ENCODE data around the gene TENM4. TPM values are rescaled to one million over a fixed set of nuclear protein-coding genes. Genes with fewer than 3 reads are reported as not detected.
A peak's percentile ranks its signal among the peaks of the same experiment; 100 is the strongest.

Gene TENM4
- polyA plus RNA-seq, 2 of the 4 experiments (the other 2 are of a cell fraction) = 0.06 to 0.31 TPM

GRCh38 chr11:79262221-79262620, 178.6 kb downstream of the TENM4 start:
- no peak overlapping the region for H3K4me3 ChIP-seq
- FAIRE-seq = no peak
- 17% methylated on average over 4 of the region's 4 CpGs for WGBS (ENCODE audit: missing lambda C conversion rate)
- H3K4me2 ChIP-seq = no peak overlapping the region
- no peaks in the 10 kb centered on the region for H3K4me1 ChIP-seq
- CTCF ChIA-PET = no interaction called here
- no peak overlapping the region for H3K27ac ChIP-seq
- H3K9me3 ChIP-seq = no peaks in the 10 kb centered on the region
- TF ChIP-seq PBX3 (IDR thresholded peaks at IDR 0.05) (no peak), FOSL2 (IDR thresholded peaks at IDR 0.05) (no peak), FOSL2 (CRISPR knock-in tag; IDR thresholded peaks at IDR 0.05) (no peak), E2F6 (IDR thresholded peaks at IDR 0.05; ENCODE audit: borderline replicate concordance, low read depth) (no peak), EHMT2 (IDR thresholded peaks at IDR 0.05; ENCODE audit: low read depth) (no peak), ESRRA (IDR thresholded peaks at IDR 0.05; ENCODE audit: borderline replicate concordance, low read length) (no peak), HEYL (CRISPR knock-in tag; IDR thresholded peaks at IDR 0.05) (no peak)
- no peak for DNase-seq (ENCODE audit: low read depth in 1 of 2, low spot score in 1 of 2)
- no peak for ATAC-seq
- POLR2A ChIA-PET = no interaction called here

- WGBS (ENCODE audit: missing lambda C conversion rate) = 69% methylated on average over 3 of the region's 3 CpGs
- Histone ChIP-seq H3K4me3 (no peak overlapping the region), H3K9me3 (no peaks in the 10 kb centered on the region), H3K4me2 (no peak overlapping the region), H3K27ac (no peak overlapping the region), H3K4me1 (no peaks in the 10 kb centered on the region)
- ATAC-seq (no peak), DNase-seq (ENCODE audit: low read depth in 1 of 2, low spot score in 1 of 2) (no peak), FAIRE-seq (no peak)
- ChIA-PET POLR2A (no interaction called here), CTCF (interaction anchor here (0.6 to 1.1 kb wide), 2 partner anchors 107 to 498 kb away, joined by 3 read pairs; no protein-coding TSS in a partner anchor)
- TF ChIP-seq E2F6 (IDR thresholded peaks at IDR 0.05; ENCODE audit: borderline replicate concordance, low read depth) (no peak), CBX2 (IDR thresholded peaks at IDR 0.05; ENCODE audit: borderline replicate concordance, low read depth) (no peak), FOSL2 (IDR thresholded peaks at IDR 0.05) (no peak), FOSL2 (CRISPR knock-in tag; IDR thresholded peaks at IDR 0.05) (no peak), HDAC2 (IDR thresholded peaks at IDR 0.05) (no peak), NPAS2 (CRISPR knock-in tag; IDR thresholded peaks at IDR 0.05; ENCODE audit: borderline replicate concordance) (no peak), MAZ (IDR thresholded peaks at IDR 0.05; ENCODE audit: borderline replicate concordance, low read depth, low read length) (no peak), RCOR1 (IDR thresholded peaks at IDR 0.05; ENCODE audit: low read depth, low read length) (no peak), RARB (CRISPR knock-in tag; IDR thresholded peaks at IDR 0.05) (no peak), ESRRA (IDR thresholded peaks at IDR 0.05; ENCODE audit: borderline replicate concordance, low read length) (no peak), RNF2 (IDR thresholded peaks at IDR 0.05; ENCODE audit: borderline replicate concordance, low read depth) (no peak)
Measured at GRCh38 chr11:79261684-79262083, 179.1 kb downstream of the TENM4 start.

GRCh38 chr11:79259800-79260199, 181.0 kb downstream of the TENM4 start:
- no peak overlapping the region for H3K4me2 ChIP-seq
- ChIA-PET POLR2A (no interaction called here), CTCF (interaction anchor here (0.6 to 2.0 kb wide), 3 partner anchors 10 to 614 kb away, joined by 3 to 7 read pairs (median 4); no protein-coding TSS in a partner anchor)
- 40% methylated on average over 4 of the region's 4 CpGs for WGBS (ENCODE audit: missing lambda C conversion rate)
- no peaks in the 10 kb centered on the region for H3K9me3 ChIP-seq
- TF ChIP-seq CBX2 (IDR thresholded peaks at IDR 0.05; ENCODE audit: borderline replicate concordance, low read depth) (no peak), RARB (CRISPR knock-in tag; IDR thresholded peaks at IDR 0.05) (no peak), ESRRA (IDR thresholded peaks at IDR 0.05; ENCODE audit: borderline replicate concordance, low read length) (no peak), CTCF (IDR thresholded peaks at IDR 0.05) (peak; percentile 35), RAD21 (conservative IDR thresholded peaks at IDR 0.05 in 1 of 2, IDR thresholded peaks at IDR 0.05 in 1 of 2) (peak; percentile 41 to 45; a peak in 4 of 5 replicates), SMC3 (IDR thresholded peaks at IDR 0.05) (0 out of 3 replicates have a peak, but pooled peaks have one; percentile 28), BHLHE40 (IDR thresholded peaks at IDR 0.05; ENCODE audit: low read depth, low read length) (no peak), TFCP2L1 (CRISPR knock-in tag; IDR thresholded peaks at IDR 0.05) (no peak), MYC (IDR thresholded peaks at IDR 0.05; ENCODE audit: borderline replicate concordance, low read length) (no peak)
- H3K4me1 ChIP-seq = no peaks in the 10 kb centered on the region
- no peak overlapping the region for H3K4me3 ChIP-seq
- DNase-seq (ENCODE audit: low read depth in 1 of 2, low spot score in 1 of 2) (peak; percentile 15 to 20), FAIRE-seq (no peak), ATAC-seq (peak; percentile 62 to 73; a peak in 4 of 6 replicates)
- H3K27ac ChIP-seq = no peak overlapping the region
